H1 (cell line): Measurements from ENCODE around the gene PTDSS2. TPM values are rescaled to one million over a fixed set of nuclear protein-coding genes. Genes with fewer than 3 reads are reported as not detected.

Experiments
- E2F6 ChIP-seq: IDR thresholded peaks from 2 replicates; pipeline ENCODE4 v1.6.1; 2012; ENCODE audit warnings: inconsistent platforms
- JUN ChIP-seq: IDR thresholded peaks from 2 replicates; pipeline ENCODE4 v1.6.1; 2011; ENCODE audit warnings: low read depth, mild to moderate bottlenecking, improper control_type of control experiment, low read length
- PHF8 ChIP-seq: fragments of 200-600 bp; sonication (generic); conservative IDR thresholded peaks from 2 replicates; pipeline ENCODE4 v1.7.1; 2012; ENCODE audit warnings: low read depth, mild to moderate bottlenecking, inconsistent platforms, low read length, moderate library complexity
- SIX5 ChIP-seq: IDR thresholded peaks from 2 replicates; pipeline ENCODE4 v1.6.1; 2011; ENCODE audit warnings: mild to moderate bottlenecking, low read depth, low read length
- SRF ChIP-seq: IDR thresholded peaks from 2 replicates; pipeline ENCODE4 v1.6.1; 2011; ENCODE audit warnings: mild to moderate bottlenecking, low read depth, low read length, moderate library complexity
- polyA plus RNA-seq, 7 experiments: library from polyadenylated mRNA; depleted of rRNA in 3 of 7; stranded (reverse) in 5 of 7; unstranded in 2 of 7; fragments of >200 nt in 5 of 7; fragments of 200-250 nt in 2 of 7; gene quantifications; 1 replicate in 5 of 7; 2 replicates in 1 of 7; 4 replicates in 1 of 7; pipeline versions ENCODE4 v1.2.1 to v1.2.3, GENCODE V29; 2011 to 2013; ENCODE audit warnings: missing spikeins in 2 of 7, mixed read lengths in 2 of 7
- total RNA-seq: library from RNA; stranded (reverse); fragmentation: NEBNext Ultra II Directional; extraction: Animal tissue kit (Norgen Biotek cat#: 25700); gene quantifications from 2 replicates; pipeline ENCODE4 v1.2.1, GENCODE V29; 2021

Gene PTDSS2
- total and polyA plus RNA-seq, 2 of the 8 experiments (the other 6 are each of a cell fraction or from before 2014, with no cell fraction given) = 48.7 to 68.2 TPM

- TF ChIP-seq SRF = no peak
- no peak for TF ChIP-seq E2F6
- no peak for TF ChIP-seq PHF8
- TF ChIP-seq JUN = no peak
- TF ChIP-seq SIX5 = no peak
Measured at GRCh38 chr11:420054-420910, 29.8 kb upstream of the PTDSS2 start (continued).
